HEK293T (cell line): ENCODE data around the gene ERC2.

Source experiments
- ARNT ChIP-seq: fragments of 450-650 bp; IDR thresholded peaks from 2 replicates; pipeline ENCODE4 v1.6.1; 2017; ENCODE audit warnings: mild to moderate bottlenecking
- ELF4 ChIP-seq: fragments of 450-650 bp; IDR thresholded peaks from 2 replicates; pipeline ENCODE4 v1.6.1; 2017; ENCODE audit warnings: antibody characterized with exemption
- FOXA1 ChIP-seq: fragments of 450-650 bp; IDR thresholded peaks from 2 replicates; pipeline ENCODE4 v1.6.1; 2016; ENCODE audit warnings: mild to moderate bottlenecking
- FOXK2 ChIP-seq: fragments of 450-650 bp; IDR thresholded peaks from 2 replicates; pipeline ENCODE4 v1.6.1; 2016; ENCODE audit warnings: mild to moderate bottlenecking
- ZNF384 ChIP-seq: fragments of 450-650 bp; IDR thresholded peaks from 2 replicates; pipeline ENCODE4 v1.6.1; 2016

DNA sequence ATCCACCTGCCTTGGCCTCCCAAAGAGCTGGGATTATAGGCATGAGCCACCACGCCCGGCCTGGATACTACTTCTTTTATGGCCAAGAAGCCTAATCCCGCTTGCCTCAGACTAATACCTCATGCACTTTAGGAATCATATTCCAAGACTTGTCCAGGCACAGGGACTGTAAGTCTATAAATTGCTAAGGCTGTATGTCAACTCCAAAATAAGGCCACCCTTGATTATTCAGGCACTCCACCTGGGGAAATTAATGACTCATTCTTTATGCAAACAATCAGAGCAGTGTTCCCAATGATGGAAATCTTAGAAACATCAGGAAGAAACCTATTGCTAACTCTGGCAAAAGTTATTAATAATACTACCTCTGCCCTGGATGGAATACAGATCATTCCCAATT lies 98.4 kb downstream of the ERC2 start:
- TF ChIP-seq ZNF384 (no peak), FOXK2 (no peak), ELF4 (no peak), FOXA1 (no peak), ARNT (no peak)
